K562 (cell line): Measurements from ENCODE around the gene OR2V1. TPM values are rescaled to one million over a fixed set of nuclear protein-coding genes. Genes with fewer than 3 reads are reported as not detected.

Experiments
- CREB1 ChIP-seq, 2 experiments: sonication (generic) in 1 of 2; formaldehyde crosslinking in 1 of 2; IDR thresholded peaks; 2 replicates each; pipeline versions ENCODE4 v1.6.1 to v1.8.0; 2012 to 2022; ENCODE audit warnings: inconsistent platforms in 1 of 2, mild to moderate bottlenecking in 1 of 2, missing genetic modification reagents in 1 of 2, moderate library complexity in 1 of 2
- CXXC5 ChIP-seq: fragments of 250-450 bp; sonication (Bioruptor Pico); IDR thresholded peaks from 2 replicates; pipeline ENCODE4 v1.8.0; 2022; ENCODE audit warnings: inconsistent platforms, mild to moderate bottlenecking, moderate library complexity
- MAFG ChIP-seq: fragments of 450-650 bp; conservative IDR thresholded peaks from 2 replicates; pipeline ENCODE4 v1.6.1; 2016; ENCODE audit warnings: missing genetic modification characterization, missing compliant biosample characterization
- MAFK ChIP-seq: IDR thresholded peaks from 2 replicates; pipeline ENCODE4 v1.6.1; 2011; ENCODE audit warnings: low read length, improper control_type of control experiment
- MNT ChIP-seq, 2 experiments: fragments of 450-650 bp; conservative IDR thresholded peaks; 2 replicates each; pipeline ENCODE4 v1.6.1; 2017; ENCODE audit warnings: mild to moderate bottlenecking in 2 of 2, moderate library complexity in 2 of 2
- RAD21 ChIP-seq, 2 experiments: fragments of 250-450 bp in 1 of 2; fragments of 450-650 bp in 1 of 2; sonication (Bioruptor Pico) in 1 of 2; formaldehyde crosslinking in 1 of 2; IDR thresholded peaks in 1 of 2; conservative IDR thresholded peaks in 1 of 2; 2 replicates each; pipeline versions ENCODE4 v1.4.0 to v1.8.0; 2020 to 2022; ENCODE audit warnings: mild to moderate bottlenecking in 2 of 2, moderate library complexity in 1 of 2
- TAL1 ChIP-seq: fragments of 450-650 bp; IDR thresholded peaks from 2 replicates; pipeline ENCODE4 v1.6.1; 2016; ENCODE audit warnings: mild to moderate bottlenecking
- TRIM24 ChIP-seq, 2 experiments: fragments of 450-650 bp; IDR thresholded peaks; 2 replicates each; pipeline ENCODE4 v1.6.1; 2016
- WHSC1 ChIP-seq: IDR thresholded peaks from one replicate; pipeline ENCODE4 v1.6.1; 2012; ENCODE audit warnings: low read length, control low read depth, inconsistent platforms
- XRCC5 ChIP-seq: fragments of 200-400 bp; formaldehyde crosslinking; IDR thresholded peaks from 2 replicates; pipeline ENCODE4 v1.6.1; 2017; ENCODE audit warnings: low read depth, mild to moderate bottlenecking, low read length
- ZBTB7A ChIP-seq: IDR thresholded peaks from 2 replicates; pipeline ENCODE4 v1.6.1; 2011; ENCODE audit warnings: low read depth, mild to moderate bottlenecking, low read length, moderate library complexity, borderline replicate concordance; ENCODE audit not compliant: control insufficient read depth
- ZFP1 ChIP-seq: fragments of 450-650 bp; formaldehyde crosslinking; IDR thresholded peaks from 2 replicates; pipeline ENCODE4 v1.4.0; 2020; ENCODE audit warnings: mild to moderate bottlenecking, mixed read lengths
- ZNF175 ChIP-seq: fragments of 200-800 bp; sonication (Bioruptor generic); IDR thresholded peaks from 2 replicates; pipeline ENCODE4 v1.6.1; 2016; ENCODE audit warnings: low read depth, mild to moderate bottlenecking, missing genetic modification characterization, missing compliant biosample characterization
- ZNF41 ChIP-seq: fragments of 250-450 bp; sonication (Bioruptor Pico); conservative IDR thresholded peaks from 2 replicates; pipeline ENCODE4 v1.4.0; 2020; ENCODE audit warnings: mild to moderate bottlenecking
- polyA plus RNA-seq, 8 experiments: library from polyadenylated mRNA; depleted of rRNA in 4 of 8; stranded (reverse) in 5 of 8; unstranded in 3 of 8; fragments of >200 nt; fragmentation: Nextera tagmentation in 2 of 8; fragmentation: Illumina TruSeq in 1 of 8; extraction: Ambion mirVana in 2 of 8; extraction: Trizol in 1 of 8; gene quantifications; 2 replicates each; pipeline versions ENCODE4 v1.2.1 to v1.2.3, GENCODE V29; 2011 to 2014; ENCODE audit warnings: inconsistent platforms in 1 of 8, missing spikeins in 1 of 8
- total RNA-seq, 7 experiments: library from RNA; depleted of rRNA in 6 of 7; stranded (reverse); fragments of >200 nt in 6 of 7; fragmentation: Illumina TruSeq in 2 of 7; extraction: Trizol in 2 of 7; gene quantifications; 2 replicates each; pipeline versions ENCODE4 v1.2.1 to v1.2.3, GENCODE V29; 2011 to 2021; ENCODE audit warnings: low replicate concordance in 1 of 7
- TF ChIP-seq, protein P1 (sequence below), 2 experiments: fragments of 450-650 bp; IDR thresholded peaks; 2 replicates each; pipeline ENCODE4 v1.6.1; 2016
- TF ChIP-seq, protein P2 (sequence below): fragments of 200-400 bp; formaldehyde crosslinking; IDR thresholded peaks from 2 replicates; pipeline ENCODE4 v1.6.1; 2017; ENCODE audit warnings: mild to moderate bottlenecking, low read depth, low read length, moderate library complexity

OR2V1 gene
- total and polyA plus RNA-seq, 9 of the 15 experiments (the other 6 are each of a cell fraction or from before 2014, with no cell fraction given): 0.04 to 0.28 (median 0.15) TPM; not detected in 5

DNA sequence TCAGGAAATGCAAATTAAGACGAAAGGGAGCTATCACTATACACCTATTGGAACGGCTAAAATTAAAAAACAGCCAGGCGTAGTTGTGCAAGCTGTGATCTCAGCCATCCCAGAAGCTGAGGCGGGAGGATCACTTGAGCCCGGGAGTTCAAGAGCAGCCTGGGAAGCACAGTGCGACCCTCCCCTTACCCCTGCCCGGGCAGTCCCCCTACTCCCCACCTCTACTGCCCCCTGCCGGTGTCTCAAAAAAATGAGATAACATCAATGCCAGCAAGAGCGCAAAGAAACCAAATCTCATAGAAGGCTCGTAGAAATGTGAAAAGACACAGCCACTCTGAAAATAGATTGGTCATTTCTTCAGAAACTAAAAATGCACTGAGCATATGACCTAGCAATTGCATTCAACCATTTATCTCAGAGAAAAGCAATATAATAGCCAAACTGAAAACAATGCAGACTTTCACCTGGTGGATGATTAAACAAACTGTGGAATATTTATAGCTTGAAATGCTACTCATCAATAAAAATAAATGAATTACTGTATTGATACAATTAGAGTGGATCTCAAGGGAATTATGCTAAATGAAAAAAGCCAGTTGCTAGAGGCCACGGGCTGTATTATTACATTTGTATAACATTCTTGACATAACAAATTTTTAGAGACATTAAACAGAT is 37.0 kb upstream of the OR2V1 start (continued):
- TF ChIP-seq ZNF41 (CRISPR knock-in tag): no peak
- no peak for TF ChIP-seq MAFK
- no peak for TF ChIP-seq WHSC1
- 0 out of 2 replicates have a peak, but pooled peaks have one; percentile 22 for TF ChIP-seq CREB1 (IDR thresholded peaks at IDR 0.05)
- no peak for TF ChIP-seq CREB1 (CRISPR knock-in tag; IDR thresholded peaks at IDR 0.05)
- TF ChIP-seq TRIM24 (IDR thresholded peaks at IDR 0.05): no peak
- peak; percentile 27 for TF ChIP-seq CXXC5
- no peak for TF ChIP-seq MAFG (tag)
- TF ChIP-seq MNT (conservative IDR thresholded peaks at IDR 0.05): 0 out of 4 replicates have a peak, but pooled peaks have one; percentile 19 to 25
- TF ChIP-seq XRCC5: no peak
- TF ChIP-seq, protein P1, sequence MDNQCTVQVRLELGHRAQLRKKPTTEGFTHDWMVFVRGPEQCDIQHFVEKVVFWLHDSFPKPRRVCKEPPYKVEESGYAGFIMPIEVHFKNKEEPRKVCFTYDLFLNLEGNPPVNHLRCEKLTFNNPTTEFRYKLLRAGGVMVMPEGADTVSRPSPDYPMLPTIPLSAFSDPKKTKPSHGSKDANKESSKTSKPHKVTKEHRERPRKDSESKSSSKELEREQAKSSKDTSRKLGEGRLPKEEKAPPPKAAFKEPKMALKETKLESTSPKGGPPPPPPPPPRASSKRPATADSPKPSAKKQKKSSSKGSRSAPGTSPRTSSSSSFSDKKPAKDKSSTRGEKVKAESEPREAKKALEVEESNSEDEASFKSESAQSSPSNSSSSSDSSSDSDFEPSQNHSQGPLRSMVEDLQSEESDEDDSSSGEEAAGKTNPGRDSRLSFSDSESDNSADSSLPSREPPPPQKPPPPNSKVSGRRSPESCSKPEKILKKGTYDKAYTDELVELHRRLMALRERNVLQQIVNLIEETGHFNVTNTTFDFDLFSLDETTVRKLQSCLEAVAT (IDR thresholded peaks at IDR 0.05): no peak
- TF ChIP-seq TAL1: no peak
- TF ChIP-seq RAD21 (CRISPR knock-in tag; conservative IDR thresholded peaks at IDR 0.05 in 1 of 2, IDR thresholded peaks at IDR 0.05 in 1 of 2): peak; percentile 38 to 57
- no peak for TF ChIP-seq ZNF175 (CRISPR knock-in tag)
- TF ChIP-seq, protein P2, sequence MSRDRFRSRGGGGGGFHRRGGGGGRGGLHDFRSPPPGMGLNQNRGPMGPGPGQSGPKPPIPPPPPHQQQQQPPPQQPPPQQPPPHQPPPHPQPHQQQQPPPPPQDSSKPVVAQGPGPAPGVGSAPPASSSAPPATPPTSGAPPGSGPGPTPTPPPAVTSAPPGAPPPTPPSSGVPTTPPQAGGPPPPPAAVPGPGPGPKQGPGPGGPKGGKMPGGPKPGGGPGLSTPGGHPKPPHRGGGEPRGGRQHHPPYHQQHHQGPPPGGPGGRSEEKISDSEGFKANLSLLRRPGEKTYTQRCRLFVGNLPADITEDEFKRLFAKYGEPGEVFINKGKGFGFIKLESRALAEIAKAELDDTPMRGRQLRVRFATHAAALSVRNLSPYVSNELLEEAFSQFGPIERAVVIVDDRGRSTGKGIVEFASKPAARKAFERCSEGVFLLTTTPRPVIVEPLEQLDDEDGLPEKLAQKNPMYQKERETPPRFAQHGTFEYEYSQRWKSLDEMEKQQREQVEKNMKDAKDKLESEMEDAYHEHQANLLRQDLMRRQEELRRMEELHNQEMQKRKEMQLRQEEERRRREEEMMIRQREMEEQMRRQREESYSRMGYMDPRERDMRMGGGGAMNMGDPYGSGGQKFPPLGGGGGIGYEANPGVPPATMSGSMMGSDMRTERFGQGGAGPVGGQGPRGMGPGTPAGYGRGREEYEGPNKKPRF: no peak
- no peak for TF ChIP-seq ZFP1 (CRISPR knock-in tag)
- TF ChIP-seq ZBTB7A: peak; percentile 100
